ENCODE measurements around the gene YY1.

GRCh38 chr14:100268591-100269207 is 29.8 kb downstream of the YY1 start:
- TF ChIP-seq EZH2 (IDR thresholded peaks at IDR 0.05) (no peak), POLR2AphosphoS5 (IDR thresholded peaks at IDR 0.05; ENCODE audit: borderline replicate concordance, low read depth, low read length) (no peak), FOXP2 (optimal IDR thresholded peaks at IDR 0.05; ENCODE audit: control extremely low read depth, extremely low read length, insufficient read depth) (no peak)

All from SK-N-MC (cell line).